ENCODE results near the gene CCDC17.

The CCDC17 gene

GRCh38 chr1:45583666-45584350 lies 40.0 kb downstream of the CCDC17 start, which contains the start of gene NASP:
NASP (plus strand) TSS chr1:45584041; CDS start chr1:45584147, 106 bp downstream.
- peak; percentile 86 for DNase-seq (ENCODE audit: low read depth)
- peak within 1 kb of the TSS; percentile 89 for H3K4me3 ChIP-seq (ENCODE audit: low read depth, low read length)
- TF ChIP-seq POLR2A (IDR thresholded peaks at IDR 0.05; ENCODE audit: extremely low read depth, insufficient read length) (peak; percentile 97), MAX (IDR thresholded peaks at IDR 0.05; ENCODE audit: low read depth, low read length) (peak; percentile 43; the same call in 1 of the 2 replicates), MYC (IDR thresholded peaks at IDR 0.05; ENCODE audit: low read depth, low read length) (peak; percentile 73)
- TF ChIP-seq, protein P1, sequence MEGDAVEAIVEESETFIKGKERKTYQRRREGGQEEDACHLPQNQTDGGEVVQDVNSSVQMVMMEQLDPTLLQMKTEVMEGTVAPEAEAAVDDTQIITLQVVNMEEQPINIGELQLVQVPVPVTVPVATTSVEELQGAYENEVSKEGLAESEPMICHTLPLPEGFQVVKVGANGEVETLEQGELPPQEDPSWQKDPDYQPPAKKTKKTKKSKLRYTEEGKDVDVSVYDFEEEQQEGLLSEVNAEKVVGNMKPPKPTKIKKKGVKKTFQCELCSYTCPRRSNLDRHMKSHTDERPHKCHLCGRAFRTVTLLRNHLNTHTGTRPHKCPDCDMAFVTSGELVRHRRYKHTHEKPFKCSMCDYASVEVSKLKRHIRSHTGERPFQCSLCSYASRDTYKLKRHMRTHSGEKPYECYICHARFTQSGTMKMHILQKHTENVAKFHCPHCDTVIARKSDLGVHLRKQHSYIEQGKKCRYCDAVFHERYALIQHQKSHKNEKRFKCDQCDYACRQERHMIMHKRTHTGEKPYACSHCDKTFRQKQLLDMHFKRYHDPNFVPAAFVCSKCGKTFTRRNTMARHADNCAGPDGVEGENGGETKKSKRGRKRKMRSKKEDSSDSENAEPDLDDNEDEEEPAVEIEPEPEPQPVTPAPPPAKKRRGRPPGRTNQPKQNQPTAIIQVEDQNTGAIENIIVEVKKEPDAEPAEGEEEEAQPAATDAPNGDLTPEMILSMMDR (IDR thresholded peaks at IDR 0.05; ENCODE audit: low read depth, low read length): no peak

GRCh38 chr1:45583264-45583665 lies 40.6 kb downstream of the CCDC17 start:
- peak; percentile 97 for DNase-seq (ENCODE audit: low read depth)
- H3K4me3 ChIP-seq (ENCODE audit: low read depth, low read length): peak overlapping the region; percentile 89
- TF ChIP-seq MAX (IDR thresholded peaks at IDR 0.05; ENCODE audit: low read depth, low read length) (no peak), POLR2A (IDR thresholded peaks at IDR 0.05; ENCODE audit: extremely low read depth, insufficient read length) (no peak), MYC (IDR thresholded peaks at IDR 0.05; ENCODE audit: low read depth, low read length) (no peak)
- TF ChIP-seq, protein P1 (IDR thresholded peaks at IDR 0.05; ENCODE audit: low read depth, low read length): no peak

- no peak overlapping the region for H3K4me3 ChIP-seq (ENCODE audit: low read depth, low read length)
- TF ChIP-seq, protein P1 (IDR thresholded peaks at IDR 0.05; ENCODE audit: low read depth, low read length): no peak
- TF ChIP-seq POLR2A (IDR thresholded peaks at IDR 0.05; ENCODE audit: extremely low read depth, insufficient read length) (no peak), MYC (IDR thresholded peaks at IDR 0.05; ENCODE audit: low read depth, low read length) (no peak), MAX (IDR thresholded peaks at IDR 0.05; ENCODE audit: low read depth, low read length) (no peak)
- DNase-seq (ENCODE audit: low read depth): no peak
Observed at GRCh38 chr1:45574105-45574626, 49.7 kb downstream of the CCDC17 start.

DNA sequence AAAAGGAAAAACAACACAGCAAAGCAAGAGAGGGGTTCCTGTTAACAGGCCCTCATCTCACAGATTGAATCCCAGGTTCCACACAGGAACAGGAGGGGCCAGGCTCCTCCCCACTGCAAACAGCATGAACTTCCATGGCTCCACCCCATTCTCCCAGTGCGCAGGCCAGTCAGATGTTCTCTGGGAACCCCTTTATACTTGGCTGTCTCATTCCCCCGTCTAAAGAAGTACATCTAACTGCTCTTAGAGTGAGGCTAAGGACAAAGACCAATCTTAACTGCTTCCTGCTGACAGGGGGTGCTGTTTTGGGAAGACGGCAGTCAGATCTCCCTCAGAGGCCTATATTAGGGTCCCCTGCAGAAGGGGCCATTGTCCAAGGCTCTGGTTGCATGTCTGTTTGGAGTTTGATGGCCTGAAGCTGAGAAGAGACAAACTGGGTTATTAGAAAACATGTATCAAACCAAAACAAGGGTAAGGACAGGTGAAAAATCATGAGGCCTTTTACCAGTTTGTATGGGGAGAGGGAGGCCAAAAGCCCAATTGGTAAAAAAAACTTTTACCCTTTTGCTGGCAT lies 50.5 kb downstream of the CCDC17 start:
- TF ChIP-seq MYC (IDR thresholded peaks at IDR 0.05; ENCODE audit: low read depth, low read length) (no peak), MAX (IDR thresholded peaks at IDR 0.05; ENCODE audit: low read depth, low read length) (no peak), POLR2A (IDR thresholded peaks at IDR 0.05; ENCODE audit: extremely low read depth, insufficient read length) (no peak)
- TF ChIP-seq, protein P1 (IDR thresholded peaks at IDR 0.05; ENCODE audit: low read depth, low read length): no peak
- no peak for DNase-seq (ENCODE audit: low read depth)
- no peak overlapping the region for H3K4me3 ChIP-seq (ENCODE audit: low read depth, low read length)

DNA sequence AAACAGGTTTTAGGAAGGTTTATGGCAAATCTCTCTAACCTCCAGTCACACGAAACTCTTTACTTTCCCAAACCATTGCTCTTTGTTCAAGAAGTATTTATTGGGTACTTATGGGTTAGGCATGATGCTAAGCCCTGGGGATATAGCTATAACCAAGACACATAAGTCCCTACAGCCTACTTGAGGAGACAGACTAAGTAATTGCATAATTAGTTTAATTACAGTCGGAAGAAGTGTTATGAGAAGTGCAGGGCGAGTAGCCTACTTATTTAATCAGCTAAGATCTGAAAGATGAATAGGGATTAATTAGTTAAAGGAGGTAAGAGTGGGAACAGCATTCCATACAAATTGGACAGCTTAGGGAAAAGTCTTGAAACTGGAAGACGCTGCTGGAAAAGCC lies 53.2 kb downstream of the CCDC17 start:
- H3K4me3 ChIP-seq (ENCODE audit: low read depth, low read length): no peak overlapping the region
- TF ChIP-seq MYC (IDR thresholded peaks at IDR 0.05; ENCODE audit: low read depth, low read length): no peak
- no peak for TF ChIP-seq POLR2A (IDR thresholded peaks at IDR 0.05; ENCODE audit: extremely low read depth, insufficient read length)
- TF ChIP-seq, protein P1 (IDR thresholded peaks at IDR 0.05; ENCODE audit: low read depth, low read length): no peak
- no peak for TF ChIP-seq MAX (IDR thresholded peaks at IDR 0.05; ENCODE audit: low read depth, low read length)
- no peak for DNase-seq (ENCODE audit: low read depth)
